ENCODE measurements around the gene ZNF70.

Gene ZNF70

GRCh38 chr22:23753385-23753784 lies 2.5 kb upstream of the ZNF70 start:
- H3K4me3 ChIP-seq (replicated peaks; ENCODE audit: low read depth, low read length), result no peak overlapping the region
- TF ChIP-seq CTCF (IDR thresholded peaks at IDR 0.05; ENCODE audit: low read length, missing control alignments), result no peak
- DNase-seq (ENCODE audit: low read depth), result no peak

- no peak for TF ChIP-seq CTCF (IDR thresholded peaks at IDR 0.05; ENCODE audit: low read length, missing control alignments)
- H3K4me3 ChIP-seq (replicated peaks; ENCODE audit: low read depth, low read length), result no peak overlapping the region
- DNase-seq (ENCODE audit: low read depth), result no peak
Observed at GRCh38 chr22:23752750-23753149, 1.8 kb upstream of the ZNF70 start.

- no peak for DNase-seq (ENCODE audit: low read depth)
- H3K4me3 ChIP-seq (replicated peaks; ENCODE audit: low read depth, low read length), result no peak overlapping the region
Observed at GRCh38 chr22:23752090-23752691, 1.3 kb upstream of the ZNF70 start.

GRCh38 chr22:23751441-23751996 lies 607 bp upstream of the ZNF70 start:
- DNase-seq (ENCODE audit: low read depth), result no peak
- peak overlapping the region; percentile 59 for H3K4me3 ChIP-seq (replicated peaks; ENCODE audit: low read depth, low read length)
- TF ChIP-seq CTCF (IDR thresholded peaks at IDR 0.05; ENCODE audit: low read length, missing control alignments), result no peak

More at GRCh38 chr22:23752090-23752691, 1.3 kb upstream of the ZNF70 start:
- no peak for TF ChIP-seq CTCF (IDR thresholded peaks at IDR 0.05; ENCODE audit: low read length, missing control alignments)

GRCh38 chr22:23750367-23750713 lies 572 bp downstream of the ZNF70 start:
- DNase-seq (ENCODE audit: low read depth), result no peak
- H3K4me3 ChIP-seq (replicated peaks; ENCODE audit: low read depth, low read length), result peak overlapping the region; percentile 83
- TF ChIP-seq CTCF (IDR thresholded peaks at IDR 0.05; ENCODE audit: low read length, missing control alignments), result no peak

GRCh38 chr22:23749841-23750301 lies 1.0 kb downstream of the ZNF70 start:
- TF ChIP-seq CTCF (IDR thresholded peaks at IDR 0.05; ENCODE audit: low read length, missing control alignments), result no peak
- DNase-seq (ENCODE audit: low read depth), result peak; percentile 33
- peak overlapping the region; percentile 83 for H3K4me3 ChIP-seq (replicated peaks; ENCODE audit: low read depth, low read length)

GRCh38 chr22:23745791-23746190 lies 5.1 kb downstream of the ZNF70 start:
- no peak for TF ChIP-seq CTCF (IDR thresholded peaks at IDR 0.05; ENCODE audit: low read length, missing control alignments)
- DNase-seq (ENCODE audit: low read depth), result no peak
- H3K4me3 ChIP-seq (replicated peaks; ENCODE audit: low read depth, low read length), result no peak overlapping the region

Measured in fibroblast of pulmonary artery (primary cell).